Measurements from ENCODE around the gene ST8SIA2. TPM values are rescaled to one million over a fixed set of nuclear protein-coding genes. Genes with fewer than 3 reads are reported as not detected.

Gene ST8SIA2
- polyA plus RNA-seq, 1 donor from 2014 or later, result 24.0 TPM

DNA sequence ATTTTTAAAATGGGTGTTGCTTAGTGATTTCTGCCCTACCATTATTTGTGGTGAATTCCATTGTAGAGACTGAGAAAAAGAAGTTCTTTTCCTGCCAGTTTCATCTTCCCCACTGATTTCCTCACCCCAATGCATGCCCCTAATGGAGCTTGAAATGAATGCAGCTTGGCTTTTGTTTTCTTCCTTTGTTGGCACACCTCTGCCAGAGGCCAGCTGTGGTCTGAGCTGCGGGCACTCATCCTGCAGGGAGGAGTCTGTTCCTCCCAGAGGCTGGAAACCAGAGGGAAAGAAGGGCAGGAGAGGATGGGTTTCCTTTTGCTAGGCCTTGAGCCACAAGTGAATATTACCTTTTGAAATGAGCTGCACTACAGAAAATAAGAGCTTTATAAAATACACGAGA, 9.3 kb upstream of the ST8SIA2 start:
- TF ChIP-seq, protein P1, sequence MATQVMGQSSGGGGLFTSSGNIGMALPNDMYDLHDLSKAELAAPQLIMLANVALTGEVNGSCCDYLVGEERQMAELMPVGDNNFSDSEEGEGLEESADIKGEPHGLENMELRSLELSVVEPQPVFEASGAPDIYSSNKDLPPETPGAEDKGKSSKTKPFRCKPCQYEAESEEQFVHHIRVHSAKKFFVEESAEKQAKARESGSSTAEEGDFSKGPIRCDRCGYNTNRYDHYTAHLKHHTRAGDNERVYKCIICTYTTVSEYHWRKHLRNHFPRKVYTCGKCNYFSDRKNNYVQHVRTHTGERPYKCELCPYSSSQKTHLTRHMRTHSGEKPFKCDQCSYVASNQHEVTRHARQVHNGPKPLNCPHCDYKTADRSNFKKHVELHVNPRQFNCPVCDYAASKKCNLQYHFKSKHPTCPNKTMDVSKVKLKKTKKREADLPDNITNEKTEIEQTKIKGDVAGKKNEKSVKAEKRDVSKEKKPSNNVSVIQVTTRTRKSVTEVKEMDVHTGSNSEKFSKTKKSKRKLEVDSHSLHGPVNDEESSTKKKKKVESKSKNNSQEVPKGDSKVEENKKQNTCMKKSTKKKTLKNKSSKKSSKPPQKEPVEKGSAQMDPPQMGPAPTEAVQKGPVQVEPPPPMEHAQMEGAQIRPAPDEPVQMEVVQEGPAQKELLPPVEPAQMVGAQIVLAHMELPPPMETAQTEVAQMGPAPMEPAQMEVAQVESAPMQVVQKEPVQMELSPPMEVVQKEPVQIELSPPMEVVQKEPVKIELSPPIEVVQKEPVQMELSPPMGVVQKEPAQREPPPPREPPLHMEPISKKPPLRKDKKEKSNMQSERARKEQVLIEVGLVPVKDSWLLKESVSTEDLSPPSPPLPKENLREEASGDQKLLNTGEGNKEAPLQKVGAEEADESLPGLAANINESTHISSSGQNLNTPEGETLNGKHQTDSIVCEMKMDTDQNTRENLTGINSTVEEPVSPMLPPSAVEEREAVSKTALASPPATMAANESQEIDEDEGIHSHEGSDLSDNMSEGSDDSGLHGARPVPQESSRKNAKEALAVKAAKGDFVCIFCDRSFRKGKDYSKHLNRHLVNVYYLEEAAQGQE (IDR thresholded peaks at IDR 0.05; ENCODE audit: borderline replicate concordance), result no peak
- no peak for TF ChIP-seq CTCF (IDR thresholded peaks at IDR 0.05; ENCODE audit: poor library complexity, severe bottlenecking)
- no peak for TF ChIP-seq SMC3 (conservative IDR thresholded peaks at IDR 0.05; ENCODE audit: poor library complexity)
- no peak for TF ChIP-seq EZH2 (IDR thresholded peaks at IDR 0.05; ENCODE audit: borderline replicate concordance, insufficient read depth, low read length, poor library complexity, severe bottlenecking)
- no peak for TF ChIP-seq TAF1 (IDR thresholded peaks at IDR 0.05; ENCODE audit: low read depth)
- no peak for TF ChIP-seq MXI1 (conservative IDR thresholded peaks at IDR 0.05; ENCODE audit: poor library complexity, severe bottlenecking)
- TF ChIP-seq POLR2AphosphoS5 (IDR thresholded peaks at IDR 0.05), result no peak
- no peak for TF ChIP-seq EP300 (conservative IDR thresholded peaks at IDR 0.05; ENCODE audit: poor library complexity, severe bottlenecking)
- no peak for TF ChIP-seq RAD21 (conservative IDR thresholded peaks at IDR 0.05)
- no peaks in the 10 kb centered on the region for H3F3A ChIP-seq (ENCODE audit: insufficient read depth, low read length, poor library complexity, severe bottlenecking)
- H3K79me2 ChIP-seq (replicated peaks; ENCODE audit: insufficient read depth, low read length), result no peaks in the 10 kb centered on the region
- H3K4me2 ChIP-seq (ENCODE audit: low read length), result no peak overlapping the region
- H2AFZ ChIP-seq (ENCODE audit: low read depth, low read length), result no peak overlapping the region
- no peak overlapping the region for H3K4me3 ChIP-seq (ENCODE audit: low read length)
- no peaks in the 10 kb centered on the region for H3K9me3 ChIP-seq (ENCODE audit: low read length)
- no peak overlapping the region for H3K27ac ChIP-seq (ENCODE audit: low read length)
- no peaks in the 10 kb centered on the region for H3K9me2 ChIP-seq (ENCODE audit: insufficient read depth, low read length)
- no peak overlapping the region for H3K9ac ChIP-seq (ENCODE audit: low read length)
- H4K20me1 ChIP-seq (ENCODE audit: insufficient read depth), result no peaks in the 10 kb centered on the region
- no peaks in the 10 kb centered on the region for H3K27me3 ChIP-seq (ENCODE audit: insufficient read depth, low read depth, low read length)
- no peaks in the 10 kb centered on the region for H3K36me3 ChIP-seq (ENCODE audit: insufficient read depth, low read length)

- no peaks in the 10 kb centered on the region for H3K9me2 ChIP-seq (ENCODE audit: insufficient read depth, low read length)
- H3K36me3 ChIP-seq (ENCODE audit: insufficient read depth, low read length), result no peaks in the 10 kb centered on the region
- no peak overlapping the region for H3K9ac ChIP-seq (ENCODE audit: low read length)
- H3K4me3 ChIP-seq (ENCODE audit: low read length), result no peak overlapping the region
- no peaks in the 10 kb centered on the region for H4K20me1 ChIP-seq (ENCODE audit: insufficient read depth)
- no peak overlapping the region for H3K27ac ChIP-seq (ENCODE audit: low read length)
- TF ChIP-seq, protein P1 (IDR thresholded peaks at IDR 0.05; ENCODE audit: borderline replicate concordance), result no peak
- TF ChIP-seq EZH2 (IDR thresholded peaks at IDR 0.05; ENCODE audit: borderline replicate concordance, insufficient read depth, low read length, poor library complexity, severe bottlenecking) (no peak), MXI1 (conservative IDR thresholded peaks at IDR 0.05; ENCODE audit: poor library complexity, severe bottlenecking) (no peak), RAD21 (conservative IDR thresholded peaks at IDR 0.05) (no peak), EP300 (conservative IDR thresholded peaks at IDR 0.05; ENCODE audit: poor library complexity, severe bottlenecking) (no peak), TAF1 (IDR thresholded peaks at IDR 0.05; ENCODE audit: low read depth) (no peak), POLR2AphosphoS5 (IDR thresholded peaks at IDR 0.05) (no peak), CTCF (IDR thresholded peaks at IDR 0.05; ENCODE audit: poor library complexity, severe bottlenecking) (no peak), SMC3 (conservative IDR thresholded peaks at IDR 0.05; ENCODE audit: poor library complexity) (no peak)
- no peaks in the 10 kb centered on the region for H3K9me3 ChIP-seq (ENCODE audit: low read length)
- H3K27me3 ChIP-seq (ENCODE audit: insufficient read depth, low read depth, low read length), result no peaks in the 10 kb centered on the region
- no peaks in the 10 kb centered on the region for H3F3A ChIP-seq (ENCODE audit: insufficient read depth, low read length, poor library complexity, severe bottlenecking)
- no peak overlapping the region for H3K4me2 ChIP-seq (ENCODE audit: low read length)
- H2AFZ ChIP-seq (ENCODE audit: low read depth, low read length), result no peak overlapping the region
- no peaks in the 10 kb centered on the region for H3K79me2 ChIP-seq (replicated peaks; ENCODE audit: insufficient read depth, low read length)
Measured at GRCh38 chr15:92385096-92385495, 8.6 kb upstream of the ST8SIA2 start.

Measured in neural cell (in vitro differentiated cells).